Retinal pigment epithelial cell (primary cell): Measurements from ENCODE around the gene SMCP.

Experiments used
- DNase-seq: peaks from one replicate; pipeline ENCODE4 v3.0.0-alpha.2; 2010; ENCODE audit warnings: low read depth
- H3K4me3 ChIP-seq: 2 replicates; pipeline ENCODE4 v1.5.1; 2011; ENCODE audit warnings: mild to moderate bottlenecking, low read length, control low read depth, moderate library complexity
- CTCF ChIP-seq: conservative IDR thresholded peaks from 2 replicates; pipeline ENCODE4 v1.5.1; 2011; ENCODE audit warnings: low read depth, low read length, control low read depth, inconsistent platforms

SMCP gene

GRCh38 chr1:152933196-152933595 lies 55.1 kb downstream of the SMCP start:
- no peak for DNase-seq
- H3K4me3 ChIP-seq, result no peak overlapping the region
- no peak for TF ChIP-seq CTCF
